IMR-90 (cell line): Measurements from ENCODE around the gene MYOCD. TPM values are rescaled to one million over a fixed set of nuclear protein-coding genes. Genes with fewer than 3 reads are reported as not detected.

ENCODE experiments used
- ATAC-seq: fragments of 200-7000 bp; cut with Tn5 transposase; 2 replicates; pipeline ENCODE4 v1.9.1; 2020; ENCODE audit warnings: low read depth, mild to moderate bottlenecking, moderate library complexity
- BruUV-seq: library from RNA; stranded (reverse); fragments of 400-500 nt; replicated peaks from 2 replicates; lab custom pipeline; 2021; lab: Mats Ljungman, UMichigan
- CTCF ChIA-PET: fragments of 300-600 bp; formaldehyde crosslinking; extraction: SDS; loops from one replicate; lab custom pipeline; 2021; ENCODE audit warnings: antibody characterized with exemption; lab: Yijun Ruan, JAX
- POLR2A ChIA-PET: fragments of 300-600 bp; sonication (Branson Sonifier 250); formaldehyde crosslinking; loops from one replicate; lab custom pipeline; 2022; ENCODE audit warnings: antibody characterized with exemption; ENCODE audit not compliant: unreplicated experiment; lab: Charles Lee
- DNase-seq: peaks from one replicate; pipeline ENCODE4 v3.0.0; 2013
- H2AFZ ChIP-seq: replicated peaks from 2 replicates; pipeline ENCODE3; 2013; ENCODE audit warnings: low read length, mild to moderate bottlenecking; ENCODE audit not compliant: poor library complexity
- H2AK5ac ChIP-seq: 2 replicates; pipeline ENCODE4 v1.6.1; 2013; ENCODE audit warnings: low read depth, low read length, inconsistent platforms
- H2AK9ac ChIP-seq: replicated peaks from 2 replicates; pipeline ENCODE3; 2013; ENCODE audit warnings: mild to moderate bottlenecking, low read depth, low read length, moderate library complexity; ENCODE audit not compliant: poor library complexity
- H2BK120ac ChIP-seq: 2 replicates; pipeline ENCODE4 v1.6.1; 2013; ENCODE audit warnings: low read depth, low read length, inconsistent platforms
- H2BK15ac ChIP-seq: 3 replicates; pipeline ENCODE4 v1.6.1; 2013; ENCODE audit warnings: low read depth, low read length, inconsistent platforms
- H2BK20ac ChIP-seq: 2 replicates; pipeline ENCODE4 v1.6.1; 2013; ENCODE audit warnings: low read depth, mild to moderate bottlenecking, inconsistent platforms, low read length, moderate library complexity
- H2BK5ac ChIP-seq: 2 replicates; pipeline ENCODE4 v1.6.1; 2013; ENCODE audit warnings: mild to moderate bottlenecking, low read depth, low read length, inconsistent platforms; ENCODE audit not compliant: poor library complexity, severe bottlenecking
- H3K14ac ChIP-seq: replicated peaks from 2 replicates; pipeline ENCODE4 v1.6.1; 2013; ENCODE audit warnings: low read depth, low read length, inconsistent platforms
- H3K18ac ChIP-seq: 2 replicates; pipeline ENCODE4 v1.6.1; 2013; ENCODE audit warnings: low read depth, low read length, control low read depth
- H3K23ac ChIP-seq: 2 replicates; pipeline ENCODE4 v1.6.1; 2013; ENCODE audit warnings: low read depth, low read length, inconsistent platforms
- H3K27ac ChIP-seq: 2 replicates; pipeline ENCODE4 v1.5.1; 2013; ENCODE audit warnings: mild to moderate bottlenecking, control low read depth, low read length; ENCODE audit not compliant: insufficient read depth
- H3K27me3 ChIP-seq: 2 replicates; pipeline ENCODE4 v1.6.1; 2013; ENCODE audit warnings: low read length; ENCODE audit not compliant: control insufficient read depth, insufficient read depth
- H3K36me3 ChIP-seq: 2 replicates; pipeline ENCODE4 v1.6.1; 2013; ENCODE audit warnings: low read length, mixed read lengths; ENCODE audit not compliant: control insufficient read depth, insufficient read depth
- H3K4ac ChIP-seq: 2 replicates; pipeline ENCODE4 v1.6.1; 2013; ENCODE audit warnings: low read depth, low read length, inconsistent platforms
- H3K4me1 ChIP-seq: 2 replicates; pipeline ENCODE4 v1.6.1; 2013; ENCODE audit warnings: low read length, mixed read lengths; ENCODE audit not compliant: control insufficient read depth, insufficient read depth
- H3K4me2 ChIP-seq: 2 replicates; pipeline ENCODE4 v1.6.1; 2013; ENCODE audit warnings: low read depth, mild to moderate bottlenecking, control low read depth, low read length, moderate library complexity
- H3K4me3 ChIP-seq: 2 replicates; pipeline ENCODE4 v1.5.1; 2013; ENCODE audit warnings: low read depth, mild to moderate bottlenecking, control low read depth, low read length, moderate library complexity; ENCODE audit not compliant: insufficient read depth
- H3K56ac ChIP-seq: 2 replicates; pipeline ENCODE4 v1.6.1; 2013; ENCODE audit warnings: low read length, inconsistent platforms; ENCODE audit not compliant: insufficient read depth; ENCODE audit errors: extremely low read depth
- H3K79me1 ChIP-seq, 2 experiments: 2 replicates each; pipeline ENCODE4 v1.6.1; 2013; ENCODE audit warnings: low read length in 2 of 2, inconsistent platforms in 1 of 2, low read depth in 1 of 2
- H3K9ac ChIP-seq: 2 replicates; pipeline ENCODE4 v1.6.1; 2013; ENCODE audit warnings: low read depth, low read length, control low read depth
- H3K9me1 ChIP-seq: 2 replicates; pipeline ENCODE4 v1.6.1; 2013; ENCODE audit warnings: low read length, inconsistent platforms; ENCODE audit not compliant: insufficient read depth
- H3K9me3 ChIP-seq: 2 replicates; pipeline ENCODE4 v1.6.1; 2013; ENCODE audit warnings: low read length; ENCODE audit not compliant: control insufficient read depth, insufficient read depth
- H4K20me1 ChIP-seq: 2 replicates; pipeline ENCODE4 v1.6.1; 2013; ENCODE audit warnings: low read length, inconsistent platforms; ENCODE audit not compliant: insufficient read depth
- H4K5ac ChIP-seq: 2 replicates; pipeline ENCODE4 v1.6.1; 2013; ENCODE audit warnings: mild to moderate bottlenecking, low read depth, low read length, control low read depth
- H4K8ac ChIP-seq, 2 experiments: 2 replicates each; pipeline ENCODE4 v1.6.1; 2013; ENCODE audit warnings: low read depth in 2 of 2, low read length in 2 of 2, control low read depth in 1 of 2, inconsistent platforms in 1 of 2
- H4K91ac ChIP-seq: 2 replicates; pipeline ENCODE4 v1.6.1; 2013; ENCODE audit warnings: low read depth, low read length, inconsistent platforms; ENCODE audit not compliant: insufficient read depth
- BHLHE40 ChIP-seq: fragments of 150-350 bp; IDR thresholded peaks from 2 replicates; pipeline ENCODE4 v1.6.1; 2016; ENCODE audit warnings: mild to moderate bottlenecking, low read depth, low read length
- CEBPB ChIP-seq: IDR thresholded peaks from 2 replicates; pipeline ENCODE4 v1.6.1; 2012; ENCODE audit warnings: low read depth, low read length, improper control_type of control experiment
- CHD1 ChIP-seq: IDR thresholded peaks from 2 replicates; pipeline ENCODE4 v1.6.1; 2012; ENCODE audit warnings: low read depth, low read length, improper control_type of control experiment
- ELK1 ChIP-seq: fragments of 150-350 bp; IDR thresholded peaks from 2 replicates; pipeline ENCODE4 v1.6.1; 2016; ENCODE audit warnings: low read depth, mild to moderate bottlenecking, low read length, moderate library complexity, borderline replicate concordance
- FOS ChIP-seq: fragments of 150-350 bp; IDR thresholded peaks from 2 replicates; pipeline ENCODE4 v1.6.1; 2016; ENCODE audit warnings: low read depth, low read length
- MXI1 ChIP-seq: IDR thresholded peaks from 2 replicates; pipeline ENCODE4 v1.6.1; 2012; ENCODE audit warnings: low read depth, mild to moderate bottlenecking, low read length, moderate library complexity, borderline replicate concordance
- NFE2L2 ChIP-seq: fragments of 150-350 bp; IDR thresholded peaks from 2 replicates; pipeline ENCODE4 v1.6.1; 2016; ENCODE audit warnings: low read depth, mild to moderate bottlenecking, low read length
- POLR2A ChIP-seq: IDR thresholded peaks from 2 replicates; pipeline ENCODE4 v1.6.1; 2012; ENCODE audit warnings: mild to moderate bottlenecking, low read depth, low read length
- RAD21 ChIP-seq: IDR thresholded peaks from 2 replicates; pipeline ENCODE4 v1.6.1; 2012; ENCODE audit warnings: low read length, improper control_type of control experiment
- RCOR1 ChIP-seq: IDR thresholded peaks from 2 replicates; pipeline ENCODE4 v1.6.1; 2012; ENCODE audit warnings: mild to moderate bottlenecking, low read length, improper control_type of control experiment; ENCODE audit not compliant: insufficient replicate concordance
- SMC3 ChIP-seq: fragments of 150-350 bp; IDR thresholded peaks from 2 replicates; pipeline ENCODE4 v1.6.1; 2016; ENCODE audit warnings: low read depth, mild to moderate bottlenecking, antibody characterized with exemption, low read length, moderate library complexity
- WGBS, 2 experiments: methylation state at CpG; one replicate each; pipeline versions ENCODE4 v1.1.5 to v1.1.7; 2013; ENCODE audit warnings: missing lambda C conversion rate in 2 of 2; ENCODE audit not compliant: insufficient read length in 1 of 2; ENCODE audit errors: extremely low coverage in 2 of 2; 5-methylcytosine and 5-hydroxymethylcytosine counted together
- dilution Hi-C: fragments of 300-500 bp; cut with HindIII; formaldehyde crosslinking; loops from one replicate; pipeline ENCODE4 v1.14.3; 2018; ENCODE audit warnings: low sequenced_read_pairs; ENCODE audit not compliant: unreplicated experiment
- in situ Hi-C: fragments of 300-500 bp; cut with MboI; formaldehyde crosslinking; loops from 3 replicates; pipeline ENCODE4 v1.14.3; 2019; ENCODE audit warnings: low sequenced_read_pairs, inconsistent platforms, mixed read lengths
- intact Hi-C: fragments of 100-400 bp; cut with micrococcal nuclease; formaldehyde crosslinking; loops from 2 replicates; pipeline ENCODE4 v1.10.0; 2022
- polyA plus RNA-seq, 3 experiments: library from polyadenylated mRNA; depleted of rRNA; stranded (reverse); fragments of >200 nt; gene quantifications; 2 replicates each; pipeline ENCODE4 v1.2.3, GENCODE V29; 2012; ENCODE audit warnings: low replicate concordance in 1 of 3
- total RNA-seq: library from RNA; depleted of rRNA; stranded (reverse); fragments of >200 nt; gene quantifications from 2 replicates; pipeline ENCODE4 v1.2.3, GENCODE V29; 2012

Gene MYOCD
- total and polyA plus RNA-seq, 2 of the 4 experiments (the other 2 are of a cell fraction) = 10.6 to 20.1 TPM

GRCh38 chr17:12637015-12637414 lies 28.7 kb upstream of the MYOCD start:
- Histone ChIP-seq H4K5ac (no peak overlapping the region), H2BK20ac (peak overlapping the region; percentile 76; the same call in 1 of the 2 replicates), H3K4ac (peak overlapping the region; percentile 79; the same call in 1 of the 2 replicates), H2BK15ac (no peak overlapping the region; the same call in 2 of the 3 replicates), H2AK5ac (no peak overlapping the region), H2AFZ (no peak overlapping the region), H3K27me3 (no peaks in the 10 kb centered on the region), H3K4me3 (no peak overlapping the region), H3K14ac (no peak overlapping the region), H4K20me1 (no peaks in the 10 kb centered on the region), H3K9ac (no peak overlapping the region; the same call in 1 of the 2 replicates), H3K36me3 (no peaks in the 10 kb centered on the region), H2AK9ac (no peak overlapping the region), H3K27ac (no peak overlapping the region), H3K23ac (no peak overlapping the region), H3K4me2 (no peak overlapping the region), H4K91ac (peak overlapping the region; percentile 85), H3K4me1 (peaks cover 4% of the 10 kb centered on the region), H4K8ac (0 out of 4 replicates have a peak overlapping the region, but pooled peaks have one; percentile 3 to 59), H3K9me1 (peaks cover 3% of the 10 kb centered on the region; the same call in 1 of the 2 replicates), H3K56ac (no peak overlapping the region), H2BK120ac (peak overlapping the region; percentile 91), H3K18ac (no peak overlapping the region; the same call in 1 of the 2 replicates), H3K79me1 (no peaks in the 10 kb centered on the region), H3K9me3 (no peaks in the 10 kb centered on the region), H2BK5ac (peak overlapping the region; percentile 88)
- TF ChIP-seq CHD1 (no peak), RCOR1 (peak; percentile 34), NFE2L2 (0 out of 2 replicates have a peak, but pooled peaks have one; percentile 6), SMC3 (no peak; the same call in 1 of the 2 replicates), CEBPB (peak; percentile 75; the same call in 1 of the 2 replicates), ELK1 (no peak), MXI1 (peak; percentile 97), BHLHE40 (peak; percentile 52), POLR2A (peak; percentile 49; the same call in 1 of the 2 replicates), FOS (peak; percentile 99), RAD21 (no peak; the same call in 1 of the 2 replicates)
- peak; percentile 99 for DNase-seq
- dilution Hi-C loops (no loop called here), in situ Hi-C loops (no loop called here), intact Hi-C loops (no loop called here)
- CTCF ChIA-PET = no interaction called here
- ATAC-seq = peak; percentile 99
- BruUV-seq = no TSS peak
- no CpG with 5 or more reads among the region's 2 CpGs for WGBS, 2 experiments
- POLR2A ChIA-PET = interaction anchor here (0.7 kb wide), 1 partner anchor 253 kb away, joined by 3 read pairs; no protein-coding TSS in a partner anchor
